ENCODE measurements around the gene PSD4.

DNA sequence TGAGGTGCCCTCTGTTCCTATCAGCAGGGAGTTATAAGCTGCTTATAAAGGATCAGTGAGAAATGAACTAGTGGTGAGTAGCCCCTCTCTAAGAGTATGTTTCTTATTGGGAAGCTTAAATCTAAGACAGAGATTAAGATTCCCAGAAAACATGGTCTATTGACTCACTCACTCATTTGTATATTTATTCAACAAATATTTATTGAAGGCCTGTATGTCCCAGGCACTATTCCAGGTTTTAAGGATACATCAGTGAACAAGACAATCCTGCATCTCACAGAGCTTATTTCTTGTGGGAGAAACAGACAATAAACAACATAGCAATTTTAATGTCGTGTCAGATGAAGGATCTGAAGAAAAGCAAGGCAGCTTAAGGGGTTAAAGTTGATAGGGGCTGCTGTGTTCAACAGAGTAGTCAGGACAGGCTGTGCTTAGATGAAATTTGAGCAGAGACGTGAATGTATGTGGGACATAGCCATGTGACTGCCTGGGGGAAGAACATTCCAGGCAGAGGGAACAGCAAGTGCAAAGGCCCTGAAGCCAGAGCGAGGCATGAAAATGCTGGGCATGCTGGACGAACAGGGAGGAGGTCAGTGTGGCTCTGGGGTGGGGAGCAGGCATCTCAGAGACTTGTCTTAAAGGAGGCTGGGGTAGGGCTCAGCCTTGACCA, 14.8 kb upstream of the PSD4 start:
- TF ChIP-seq, protein P1, sequence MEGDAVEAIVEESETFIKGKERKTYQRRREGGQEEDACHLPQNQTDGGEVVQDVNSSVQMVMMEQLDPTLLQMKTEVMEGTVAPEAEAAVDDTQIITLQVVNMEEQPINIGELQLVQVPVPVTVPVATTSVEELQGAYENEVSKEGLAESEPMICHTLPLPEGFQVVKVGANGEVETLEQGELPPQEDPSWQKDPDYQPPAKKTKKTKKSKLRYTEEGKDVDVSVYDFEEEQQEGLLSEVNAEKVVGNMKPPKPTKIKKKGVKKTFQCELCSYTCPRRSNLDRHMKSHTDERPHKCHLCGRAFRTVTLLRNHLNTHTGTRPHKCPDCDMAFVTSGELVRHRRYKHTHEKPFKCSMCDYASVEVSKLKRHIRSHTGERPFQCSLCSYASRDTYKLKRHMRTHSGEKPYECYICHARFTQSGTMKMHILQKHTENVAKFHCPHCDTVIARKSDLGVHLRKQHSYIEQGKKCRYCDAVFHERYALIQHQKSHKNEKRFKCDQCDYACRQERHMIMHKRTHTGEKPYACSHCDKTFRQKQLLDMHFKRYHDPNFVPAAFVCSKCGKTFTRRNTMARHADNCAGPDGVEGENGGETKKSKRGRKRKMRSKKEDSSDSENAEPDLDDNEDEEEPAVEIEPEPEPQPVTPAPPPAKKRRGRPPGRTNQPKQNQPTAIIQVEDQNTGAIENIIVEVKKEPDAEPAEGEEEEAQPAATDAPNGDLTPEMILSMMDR (conservative IDR thresholded peaks at IDR 0.05; ENCODE audit: low read depth, low read length), result no peak
- no peak for TF ChIP-seq EZH2 (IDR thresholded peaks at IDR 0.05; ENCODE audit: borderline replicate concordance, low read depth, low read length, poor library complexity, severe bottlenecking)
